Measurements from ENCODE around the gene ZNF37A.

- TF ChIP-seq EZH2 (IDR thresholded peaks at IDR 0.05; ENCODE audit: low read length), result no peak
- no peak for TF ChIP-seq CTCF (optimal IDR thresholded peaks at IDR 0.05 in 1 of 3, IDR thresholded peaks at IDR 0.05 in 1 of 3, conservative IDR thresholded peaks at IDR 0.05 in 1 of 3; ENCODE audit: extremely low read depth in 1 of 3, insufficient read depth in 2 of 3, low read length in 3 of 3)
Observed at GRCh38 chr10:38047666-38048065, 46.5 kb upstream of the ZNF37A start.
